ENCODE data around the gene WT1.

Gene WT1

GRCh38 chr11:32435511-32435941, at the start of gene WT1:
Gene WT1, minus strand, starts transcription at chr11:32435539.
- Histone ChIP-seq H3K9ac (ENCODE audit: low read length) (no peak within 1 kb of the TSS), H3K79me2 (ENCODE audit: insufficient read depth, low read length) (no peaks in the 10 kb centered on the region), H3K4me2 (ENCODE audit: low read length) (no peak within 1 kb of the TSS), H3K9me2 (ENCODE audit: low read depth, low read length) (no peaks in the 10 kb centered on the region), H3F3A (ENCODE audit: insufficient read depth, low read length) (no peaks in the 10 kb centered on the region), H3K27me3 (ENCODE audit: insufficient read depth, low read length) (no peaks in the 10 kb centered on the region), H3K4me1 (ENCODE audit: insufficient read depth, low read length, severe bottlenecking) (no peaks in the 10 kb centered on the region), H3K4me3 (ENCODE audit: low read depth, low read length, poor library complexity, severe bottlenecking) (no peak within 1 kb of the TSS), H4K20me1 (ENCODE audit: insufficient read depth, low read length) (no peaks in the 10 kb centered on the region), H3K36me3 (ENCODE audit: insufficient read depth, low read length) (no peaks in the 10 kb centered on the region), H3K27ac (ENCODE audit: low read depth, low read length, poor library complexity, severe bottlenecking) (no peak within 1 kb of the TSS), H2AFZ (ENCODE audit: low read length) (no peak within 1 kb of the TSS), H3K9me3 (ENCODE audit: low read length) (no peaks in the 10 kb centered on the region)
- no peak for TF ChIP-seq EZH2 (IDR thresholded peaks at IDR 0.05; ENCODE audit: borderline replicate concordance, low read length)
- TF ChIP-seq, protein P1, sequence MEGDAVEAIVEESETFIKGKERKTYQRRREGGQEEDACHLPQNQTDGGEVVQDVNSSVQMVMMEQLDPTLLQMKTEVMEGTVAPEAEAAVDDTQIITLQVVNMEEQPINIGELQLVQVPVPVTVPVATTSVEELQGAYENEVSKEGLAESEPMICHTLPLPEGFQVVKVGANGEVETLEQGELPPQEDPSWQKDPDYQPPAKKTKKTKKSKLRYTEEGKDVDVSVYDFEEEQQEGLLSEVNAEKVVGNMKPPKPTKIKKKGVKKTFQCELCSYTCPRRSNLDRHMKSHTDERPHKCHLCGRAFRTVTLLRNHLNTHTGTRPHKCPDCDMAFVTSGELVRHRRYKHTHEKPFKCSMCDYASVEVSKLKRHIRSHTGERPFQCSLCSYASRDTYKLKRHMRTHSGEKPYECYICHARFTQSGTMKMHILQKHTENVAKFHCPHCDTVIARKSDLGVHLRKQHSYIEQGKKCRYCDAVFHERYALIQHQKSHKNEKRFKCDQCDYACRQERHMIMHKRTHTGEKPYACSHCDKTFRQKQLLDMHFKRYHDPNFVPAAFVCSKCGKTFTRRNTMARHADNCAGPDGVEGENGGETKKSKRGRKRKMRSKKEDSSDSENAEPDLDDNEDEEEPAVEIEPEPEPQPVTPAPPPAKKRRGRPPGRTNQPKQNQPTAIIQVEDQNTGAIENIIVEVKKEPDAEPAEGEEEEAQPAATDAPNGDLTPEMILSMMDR (IDR thresholded peaks at IDR 0.05; ENCODE audit: low read length): no peak

GRCh38 chr11:32479291-32479690, 44.0 kb upstream of the WT1 start:
- Histone ChIP-seq H3K27ac (ENCODE audit: low read depth, low read length, poor library complexity, severe bottlenecking) (no peak overlapping the region), H3K27me3 (ENCODE audit: insufficient read depth, low read length) (no peaks in the 10 kb centered on the region; the same call in 1 of the 2 replicates), H3K79me2 (ENCODE audit: insufficient read depth, low read length) (no peaks in the 10 kb centered on the region), H3K36me3 (ENCODE audit: insufficient read depth, low read length) (no peaks in the 10 kb centered on the region), H3K4me1 (ENCODE audit: insufficient read depth, low read length, severe bottlenecking) (no peaks in the 10 kb centered on the region), H2AFZ (ENCODE audit: low read length) (no peak overlapping the region), H4K20me1 (ENCODE audit: insufficient read depth, low read length) (no peaks in the 10 kb centered on the region), H3K9ac (ENCODE audit: low read length) (no peak overlapping the region), H3K4me2 (ENCODE audit: low read length) (no peak overlapping the region), H3F3A (ENCODE audit: insufficient read depth, low read length) (no peaks in the 10 kb centered on the region), H3K4me3 (ENCODE audit: low read depth, low read length, poor library complexity, severe bottlenecking) (no peak overlapping the region), H3K9me3 (ENCODE audit: low read length) (no peaks in the 10 kb centered on the region), H3K9me2 (ENCODE audit: low read depth, low read length) (no peaks in the 10 kb centered on the region)
- TF ChIP-seq, protein P1 (IDR thresholded peaks at IDR 0.05; ENCODE audit: low read length): no peak
- no peak for TF ChIP-seq EZH2 (IDR thresholded peaks at IDR 0.05; ENCODE audit: borderline replicate concordance, low read length)

DNA sequence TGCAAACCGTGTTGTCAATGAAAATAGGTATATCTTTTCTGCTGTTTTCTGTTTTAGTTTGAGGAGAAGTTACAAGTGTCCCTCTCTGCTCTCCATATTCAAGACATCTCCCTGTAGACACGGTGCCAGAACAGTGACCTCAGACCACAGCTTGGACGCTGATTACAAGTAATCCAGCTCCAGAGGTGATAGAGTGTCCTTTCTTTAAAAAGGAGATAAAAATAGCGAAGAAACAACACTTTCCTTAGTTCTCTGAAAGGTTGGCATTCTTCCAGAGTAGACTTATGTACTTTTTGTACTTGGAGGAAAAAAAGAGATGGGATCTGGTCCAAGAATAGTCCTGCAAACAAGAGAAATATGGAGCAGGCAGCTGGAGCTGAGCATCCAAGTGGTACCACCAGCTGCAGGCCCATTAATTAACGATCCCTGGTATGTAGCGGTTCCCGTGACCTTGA, 43.0 kb upstream of the WT1 start:
- no peaks in the 10 kb centered on the region; the same call in 1 of the 2 replicates for H3K27me3 ChIP-seq (ENCODE audit: insufficient read depth, low read length)
- no peak for TF ChIP-seq EZH2 (IDR thresholded peaks at IDR 0.05; ENCODE audit: borderline replicate concordance, low read length)
- TF ChIP-seq, protein P1 (IDR thresholded peaks at IDR 0.05; ENCODE audit: low read length): no peak

More for the DNA sequence above, 43.0 kb upstream of the WT1 start:
- no peak overlapping the region for H3K4me3 ChIP-seq (ENCODE audit: low read depth, low read length, poor library complexity, severe bottlenecking)
- H3F3A ChIP-seq (ENCODE audit: insufficient read depth, low read length): no peaks in the 10 kb centered on the region
- H3K36me3 ChIP-seq (ENCODE audit: insufficient read depth, low read length): no peaks in the 10 kb centered on the region
- no peaks in the 10 kb centered on the region for H3K4me1 ChIP-seq (ENCODE audit: insufficient read depth, low read length, severe bottlenecking)
- H4K20me1 ChIP-seq (ENCODE audit: insufficient read depth, low read length): no peaks in the 10 kb centered on the region
- no peak overlapping the region for H3K27ac ChIP-seq (ENCODE audit: low read depth, low read length, poor library complexity, severe bottlenecking)
- no peak overlapping the region for H2AFZ ChIP-seq (ENCODE audit: low read length)
- H3K79me2 ChIP-seq (ENCODE audit: insufficient read depth, low read length): no peaks in the 10 kb centered on the region
- no peak overlapping the region for H3K4me2 ChIP-seq (ENCODE audit: low read length)
- no peaks in the 10 kb centered on the region for H3K9me2 ChIP-seq (ENCODE audit: low read depth, low read length)
- H3K9ac ChIP-seq (ENCODE audit: low read length): no peak overlapping the region
- H3K9me3 ChIP-seq (ENCODE audit: low read length): no peaks in the 10 kb centered on the region
